H9 (cell line): ENCODE data around the gene VOPP1. TPM values are rescaled to one million over a fixed set of nuclear protein-coding genes. Genes with fewer than 3 reads are reported as not detected.

Experiments
- DNase-seq: peaks from one replicate; pipeline ENCODE4 v3.0.0-alpha.2; 2017
- H2AFZ ChIP-seq: one replicate; pipeline ENCODE4 v1.6.1; 2013; ENCODE audit warnings: mild to moderate bottlenecking, low read length, control low read depth, moderate library complexity
- H2AK5ac ChIP-seq: 2 replicates; pipeline ENCODE4 v1.6.1; 2013; ENCODE audit warnings: low read length, control low read depth, mixed read lengths; ENCODE audit not compliant: insufficient read length
- H2BK120ac ChIP-seq: one replicate; pipeline ENCODE4 v1.6.1; 2013; ENCODE audit warnings: low read depth, mild to moderate bottlenecking, low read length, control low read depth, inconsistent platforms; ENCODE audit not compliant: poor library complexity, severe bottlenecking
- H2BK12ac ChIP-seq: 2 replicates; pipeline ENCODE4 v1.6.1; 2013; ENCODE audit warnings: low read length, control low read depth, mixed read lengths, low read depth; ENCODE audit not compliant: insufficient read length
- H2BK15ac ChIP-seq: 2 replicates; pipeline ENCODE4 v1.6.1; 2013; ENCODE audit warnings: low read depth, low read length, control low read depth
- H2BK20ac ChIP-seq: one replicate; pipeline ENCODE4 v1.6.1; 2013; ENCODE audit warnings: low read depth, mild to moderate bottlenecking, low read length, control low read depth, inconsistent platforms; ENCODE audit not compliant: poor library complexity, severe bottlenecking
- H2BK5ac ChIP-seq: 2 replicates; pipeline ENCODE4 v1.6.1; 2013; ENCODE audit warnings: low read length, control low read depth, mixed read lengths; ENCODE audit not compliant: insufficient read length
- H3K14ac ChIP-seq: 2 replicates; pipeline ENCODE4 v1.6.1; 2013; ENCODE audit warnings: low read length, control low read depth; ENCODE audit not compliant: insufficient read depth
- H3K18ac ChIP-seq: 2 replicates; pipeline ENCODE4 v1.6.1; 2013; ENCODE audit warnings: low read depth, mild to moderate bottlenecking, mixed read lengths, low read length, control low read depth; ENCODE audit not compliant: insufficient read length
- H3K23ac ChIP-seq: 2 replicates; pipeline ENCODE4 v1.6.1; 2013; ENCODE audit warnings: low read length, control low read depth, mixed read lengths, low read depth; ENCODE audit not compliant: insufficient read length
- H3K23me2 ChIP-seq: 2 replicates; pipeline ENCODE4 v1.6.1; 2013; ENCODE audit warnings: low read depth, mild to moderate bottlenecking, mixed read lengths, low read length, control low read depth; ENCODE audit not compliant: insufficient read length, poor library complexity, severe bottlenecking
- H3K27ac ChIP-seq: 2 replicates; pipeline ENCODE4 v1.5.1; 2013; ENCODE audit warnings: low read length, control low read depth, mixed read lengths, low read depth; ENCODE audit not compliant: insufficient read length
- H3K27me3 ChIP-seq: 2 replicates; pipeline ENCODE4 v1.6.1; 2013; ENCODE audit warnings: low read length, control low read depth, inconsistent platforms; ENCODE audit not compliant: insufficient read depth
- H3K4ac ChIP-seq: 2 replicates; pipeline ENCODE4 v1.6.1; 2013; ENCODE audit warnings: low read depth, mild to moderate bottlenecking, control low read depth, inconsistent platforms, low read length, moderate library complexity
- H3K4me1 ChIP-seq: 2 replicates; pipeline ENCODE4 v1.6.1; 2013; ENCODE audit warnings: low read length, control low read depth, inconsistent platforms; ENCODE audit not compliant: insufficient read depth
- H3K4me2 ChIP-seq: 2 replicates; pipeline ENCODE4 v1.6.1; 2013; ENCODE audit warnings: low read length, control low read depth, mixed read lengths; ENCODE audit not compliant: insufficient read length, insufficient read depth
- H3K56ac ChIP-seq: 2 replicates; pipeline ENCODE4 v1.6.1; 2013; ENCODE audit warnings: low read depth, mild to moderate bottlenecking, mixed read lengths, low read length, control low read depth; ENCODE audit not compliant: insufficient read length
- H3K79me1 ChIP-seq: 2 replicates; pipeline ENCODE4 v1.6.1; 2013; ENCODE audit warnings: low read depth, mild to moderate bottlenecking, moderate library complexity, low read length, control low read depth, inconsistent platforms; ENCODE audit not compliant: insufficient read depth, poor library complexity, severe bottlenecking
- H3K79me2 ChIP-seq: 2 replicates; pipeline ENCODE4 v1.6.1; 2013; ENCODE audit warnings: low read length, control low read depth, inconsistent platforms; ENCODE audit not compliant: insufficient read depth
- H3K9ac ChIP-seq: 2 replicates; pipeline ENCODE4 v1.6.1; 2013; ENCODE audit warnings: low read length, control low read depth, mixed read lengths; ENCODE audit not compliant: insufficient read length; ENCODE audit errors: extremely low read depth
- H3K9me3 ChIP-seq: one replicate; pipeline ENCODE4 v1.6.1; 2013; ENCODE audit warnings: low read depth, low read length, inconsistent platforms; ENCODE audit not compliant: control insufficient read depth
- H3T11ph ChIP-seq: one replicate; pipeline ENCODE4 v1.6.1; 2013; ENCODE audit warnings: mild to moderate bottlenecking, low read length, control low read depth, inconsistent platforms
- H4K20me1 ChIP-seq: one replicate; pipeline ENCODE4 v1.6.1; 2013; ENCODE audit not compliant: control insufficient read depth, insufficient read length, insufficient read depth
- H4K5ac ChIP-seq: 2 replicates; pipeline ENCODE4 v1.6.1; 2013; ENCODE audit warnings: low read depth, mild to moderate bottlenecking, mixed read lengths, low read length, control low read depth; ENCODE audit not compliant: insufficient read length
- H4K8ac ChIP-seq: replicated peaks from 2 replicates; pipeline ENCODE4 v1.6.1; 2013; ENCODE audit warnings: low read length, control low read depth, mixed read lengths, low read depth; ENCODE audit not compliant: insufficient read length
- H4K91ac ChIP-seq: 2 replicates; pipeline ENCODE4 v1.6.1; 2013; ENCODE audit warnings: low read depth, mild to moderate bottlenecking, moderate library complexity, mixed read lengths, low read length, control low read depth; ENCODE audit not compliant: insufficient read length
- H3K27ac Mint-ChIP-seq, 3 experiments: 2 replicates in 2 of 3; 3 replicates in 1 of 3; pipeline ENCODE4 v1.8.0; 2020 to 2021; ENCODE audit warnings: mixed read lengths in 3 of 3, mild to moderate bottlenecking in 1 of 3, moderate library complexity in 1 of 3
- H3K27me3 Mint-ChIP-seq: 2 replicates; pipeline ENCODE4 v1.8.0; 2021; ENCODE audit warnings: low read depth, mild to moderate bottlenecking, moderate library complexity, mixed read lengths
- H3K36me3 Mint-ChIP-seq, 3 experiments: 2 replicates in 2 of 3; 3 replicates in 1 of 3; pipeline ENCODE4 v1.8.0; 2020 to 2021; ENCODE audit warnings: low read depth in 3 of 3, mixed read lengths in 3 of 3; ENCODE audit not compliant: insufficient read depth in 1 of 3
- H3K4me1 Mint-ChIP-seq, 2 experiments: 2 replicates each; pipeline ENCODE4 v1.8.0; 2020; ENCODE audit warnings: mixed read lengths in 2 of 2
- H3K4me3 Mint-ChIP-seq, 2 experiments: 2 replicates in 1 of 2; 3 replicates in 1 of 2; pipeline ENCODE4 v1.8.0; 2020 to 2021; ENCODE audit warnings: mild to moderate bottlenecking in 2 of 2, mixed read lengths in 2 of 2, moderate library complexity in 1 of 2
- H3K9me3 Mint-ChIP-seq, 2 experiments: 2 replicates in 1 of 2; 3 replicates in 1 of 2; pipeline ENCODE4 v1.8.0; 2020; ENCODE audit warnings: mild to moderate bottlenecking in 2 of 2, mixed read lengths in 2 of 2, moderate library complexity in 1 of 2
- WGBS: extraction: QIAGEN DNeasy Blood & Tissue Kit; methylation state at CpG from one replicate; pipeline ENCODE4 v1.1.7; 2013; ENCODE audit warnings: missing lambda C conversion rate, low lambda C conversion rate, mixed read lengths; ENCODE audit not compliant: insufficient read length; ENCODE audit errors: extremely low coverage; 5-methylcytosine and 5-hydroxymethylcytosine counted together
- total RNA-seq: library from RNA; stranded (reverse); gene quantifications from 2 replicates; pipeline ENCODE4 v1.2.1, GENCODE V29; 2021
- TF ChIP-seq, protein P1 (sequence below): fragments of 200-600 bp; sonication (generic); conservative IDR thresholded peaks from 3 replicates; pipeline ENCODE4 v1.8.0; 2021; ENCODE audit warnings: antibody characterized with exemption, mild to moderate bottlenecking

VOPP1 gene
- total RNA-seq, 1 experiment from 2014 or later = 55.7 TPM

DNA sequence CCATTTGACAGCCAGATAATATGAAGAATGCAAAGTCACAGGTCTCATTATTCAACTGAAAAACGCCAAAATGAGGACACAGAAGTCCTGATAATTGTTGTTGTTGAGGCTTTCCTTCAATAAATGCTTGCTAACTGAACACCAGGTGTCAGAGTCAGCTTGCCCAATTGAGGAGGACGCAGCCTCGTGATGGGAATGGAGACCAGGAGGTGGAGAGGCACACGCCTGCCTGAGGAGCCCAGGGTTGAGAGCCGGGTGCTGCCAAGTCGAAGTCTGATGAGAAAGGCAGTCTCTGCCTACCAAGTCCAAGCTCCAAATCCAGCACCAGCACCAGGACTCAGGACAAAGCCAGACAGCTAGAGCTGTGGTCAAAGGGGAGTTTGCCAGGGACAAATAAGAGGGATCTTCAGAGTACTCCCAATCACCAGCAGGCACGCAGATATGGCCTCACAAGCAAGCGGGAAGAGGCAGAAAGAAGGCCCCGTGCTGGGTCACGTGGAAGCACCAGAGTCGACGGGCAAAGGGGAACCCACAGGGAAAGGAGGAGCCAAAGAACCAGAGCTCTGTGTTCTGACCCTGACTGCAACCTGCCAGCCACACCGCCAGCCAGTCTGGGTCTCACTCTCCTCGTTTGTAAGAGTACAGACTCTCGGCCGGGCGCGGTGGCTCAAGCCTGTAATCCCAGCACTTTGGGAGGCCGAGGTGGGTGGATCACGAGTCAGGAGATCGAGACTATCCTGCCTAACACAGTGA, 47.6 kb downstream of the VOPP1 start:
- DNase-seq = no peak
- TF ChIP-seq, protein P1, sequence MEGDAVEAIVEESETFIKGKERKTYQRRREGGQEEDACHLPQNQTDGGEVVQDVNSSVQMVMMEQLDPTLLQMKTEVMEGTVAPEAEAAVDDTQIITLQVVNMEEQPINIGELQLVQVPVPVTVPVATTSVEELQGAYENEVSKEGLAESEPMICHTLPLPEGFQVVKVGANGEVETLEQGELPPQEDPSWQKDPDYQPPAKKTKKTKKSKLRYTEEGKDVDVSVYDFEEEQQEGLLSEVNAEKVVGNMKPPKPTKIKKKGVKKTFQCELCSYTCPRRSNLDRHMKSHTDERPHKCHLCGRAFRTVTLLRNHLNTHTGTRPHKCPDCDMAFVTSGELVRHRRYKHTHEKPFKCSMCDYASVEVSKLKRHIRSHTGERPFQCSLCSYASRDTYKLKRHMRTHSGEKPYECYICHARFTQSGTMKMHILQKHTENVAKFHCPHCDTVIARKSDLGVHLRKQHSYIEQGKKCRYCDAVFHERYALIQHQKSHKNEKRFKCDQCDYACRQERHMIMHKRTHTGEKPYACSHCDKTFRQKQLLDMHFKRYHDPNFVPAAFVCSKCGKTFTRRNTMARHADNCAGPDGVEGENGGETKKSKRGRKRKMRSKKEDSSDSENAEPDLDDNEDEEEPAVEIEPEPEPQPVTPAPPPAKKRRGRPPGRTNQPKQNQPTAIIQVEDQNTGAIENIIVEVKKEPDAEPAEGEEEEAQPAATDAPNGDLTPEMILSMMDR = no peak
- Histone ChIP-seq H4K91ac (no peak overlapping the region), H3K23me2 (no peaks in the 10 kb centered on the region), H2AK5ac (no peak overlapping the region), H2BK120ac (no peak overlapping the region), H3K4me2 (no peak overlapping the region), H2BK20ac (no peak overlapping the region), H3K27ac (no peak overlapping the region), H3K79me1 (no peaks in the 10 kb centered on the region), H2BK5ac (no peak overlapping the region), H3K9me3 (no peaks in the 10 kb centered on the region), H3K9ac (no peak overlapping the region), H4K8ac (no peak overlapping the region), H4K20me1 (no peaks in the 10 kb centered on the region), H3K27me3 (no peaks in the 10 kb centered on the region), H3K56ac (no peak overlapping the region), H4K5ac (no peak overlapping the region), H3K4ac (no peak overlapping the region), H2AFZ (no peak overlapping the region), H3K18ac (no peak overlapping the region), H2BK15ac (no peak overlapping the region), H3K14ac (no peak overlapping the region), H3K79me2 (peaks cover 5% of the 10 kb centered on the region; the same call in 1 of the 2 replicates), H2BK12ac (no peak overlapping the region), H3K4me1 (peaks cover 8% of the 10 kb centered on the region), H3K23ac (no peak overlapping the region), H3T11ph (no peak overlapping the region)
- Mint-ChIP-seq H3K4me3 (no peak overlapping the region; a peak in 1 of 5 replicates), H3K9me3 (no peaks in the 10 kb centered on the region), H3K4me1 (peaks cover 49 to 50% of the 10 kb centered on the region in 2 experiments), H3K36me3 (peaks cover 2 to 7% (median 2%) of the 10 kb centered on the region in 3 experiments; a peak in 2 of 7 replicates), H3K27me3 (no peaks in the 10 kb centered on the region), H3K27ac (peak overlapping the region; percentile 57 to 63 (median 63); a peak in 5 of 7 replicates)
- no CpG with 5 or more reads among the region's 21 CpGs for WGBS
